EH (cell line): ENCODE measurements around the gene APPBP2.
"Not testable (repeated sequence)": the region's sequence is repeated elsewhere in the genome, so short reads cannot be mapped to it uniquely, and the experiment has no call there.

Experiments used
- DNase-seq: peaks from one replicate; pipeline ENCODE4 v3.0.0-alpha.2; 2015; ENCODE audit warnings: low read depth

Gene APPBP2

GRCh38 chr17:60525685-60526514 lies at the start of gene APPBP2:
Gene APPBP2 (minus strand): TSS chr17:60526242. CDS start chr17:60525931, 311 bp downstream.
- DNase-seq: peak; percentile 91

GRCh38 chr17:60573236-60574051 lies 47.4 kb upstream of the APPBP2 start:
- DNase-seq: peak; percentile 94

- DNase-seq: no peak
Measured at GRCh38 chr17:60565233-60565632, 39.2 kb upstream of the APPBP2 start.

- DNase-seq: no peak
Measured at GRCh38 chr17:60563743-60564142, 37.7 kb upstream of the APPBP2 start.

- no peak for DNase-seq
Measured at GRCh38 chr17:60562421-60562820, 36.4 kb upstream of the APPBP2 start.

GRCh38 chr17:60560860-60561257 lies 34.8 kb upstream of the APPBP2 start:
- DNase-seq: no peak

GRCh38 chr17:60559995-60560859 lies 34.2 kb upstream of the APPBP2 start:
- no peak for DNase-seq

- no peak for DNase-seq
Measured at GRCh38 chr17:60559659-60559994, 33.6 kb upstream of the APPBP2 start.

GRCh38 chr17:60557805-60558204 lies 31.8 kb upstream of the APPBP2 start:
- DNase-seq: no peak

- no peak for DNase-seq
Measured at GRCh38 chr17:60555786-60556185, 29.7 kb upstream of the APPBP2 start.

GRCh38 chr17:60554377-60554788 lies 28.3 kb upstream of the APPBP2 start:
- peak; percentile 92 for DNase-seq

- not testable (repeated sequence) for DNase-seq
Measured at GRCh38 chr17:60552255-60552654, 26.2 kb upstream of the APPBP2 start.

- DNase-seq: peak; percentile 28
Measured at GRCh38 chr17:60548990-60549389, 22.9 kb upstream of the APPBP2 start.

- DNase-seq: no peak
Measured at GRCh38 chr17:60545465-60546191, 19.6 kb upstream of the APPBP2 start.

GRCh38 chr17:60542071-60542470 lies 16.0 kb upstream of the APPBP2 start:
- peak; percentile 11 for DNase-seq

GRCh38 chr17:60540460-60540859 lies 14.4 kb upstream of the APPBP2 start:
- DNase-seq: no peak

GRCh38 chr17:60539807-60540206 lies 13.8 kb upstream of the APPBP2 start:
- DNase-seq: no peak

- no peak for DNase-seq
Measured at GRCh38 chr17:60538726-60539125, 12.7 kb upstream of the APPBP2 start.

GRCh38 chr17:60535382-60536279 lies 9.6 kb upstream of the APPBP2 start:
- DNase-seq: peak; percentile 70

- DNase-seq: no peak
Measured at GRCh38 chr17:60534613-60535157, 8.6 kb upstream of the APPBP2 start.
